HepG2 (cell line): ENCODE measurements around the gene THPO. TPM values are rescaled to one million over a fixed set of nuclear protein-coding genes. Genes with fewer than 3 reads are reported as not detected.
A peak's percentile ranks its signal among the peaks of the same experiment; 100 is the strongest.

Experiments
- ESRRA ChIP-seq: sonication (generic); formaldehyde crosslinking; IDR thresholded peaks from 2 replicates; pipeline ENCODE4 v1.5.1; 2020; ENCODE audit warnings: mild to moderate bottlenecking, low read depth, missing genetic modification reagents
- GABPB1 ChIP-seq: IDR thresholded peaks from 2 replicates; pipeline ENCODE4 v1.6.1; 2016; ENCODE audit warnings: mild to moderate bottlenecking, missing genetic modification reagents, moderate library complexity, missing compliant biosample characterization
- KAT7 ChIP-seq: IDR thresholded peaks from 2 replicates; pipeline ENCODE4 v1.6.1; 2018; ENCODE audit warnings: borderline replicate concordance, missing compliant biosample characterization
- KDM5B ChIP-seq: sonication (generic); formaldehyde crosslinking; IDR thresholded peaks from 2 replicates; pipeline ENCODE4 v1.4.0; 2020; ENCODE audit warnings: missing genetic modification reagents, mild to moderate bottlenecking, borderline replicate concordance
- PHF8 ChIP-seq: sonication (generic); formaldehyde crosslinking; IDR thresholded peaks from 2 replicates; pipeline ENCODE4 v1.5.0; 2020; ENCODE audit warnings: missing genetic modification reagents
- TAF1 ChIP-seq: sonication (generic); formaldehyde crosslinking; IDR thresholded peaks from 2 replicates; pipeline ENCODE4 v1.4.0; 2020; ENCODE audit warnings: missing genetic modification reagents
- THAP11 ChIP-seq: IDR thresholded peaks from 2 replicates; pipeline ENCODE4 v1.6.1; 2016; ENCODE audit warnings: missing biosample characterization, missing genetic modification reagents
- ZBTB7B ChIP-seq: sonication (generic); formaldehyde crosslinking; IDR thresholded peaks from 2 replicates; pipeline ENCODE4 v1.4.0; 2020; ENCODE audit warnings: missing genetic modification reagents
- ZNF687 ChIP-seq: sonication (generic); formaldehyde crosslinking; IDR thresholded peaks from 2 replicates; pipeline ENCODE4 v1.5.1; 2020; ENCODE audit warnings: mild to moderate bottlenecking, missing genetic modification reagents, moderate library complexity
- polyA plus RNA-seq, 8 experiments: library from polyadenylated mRNA; depleted of rRNA in 3 of 8; stranded (reverse) in 7 of 8; unstranded in 1 of 8; fragments of >200 nt; fragmentation: Illumina TruSeq in 4 of 8; extraction: Trizol in 4 of 8; gene quantifications; 2 replicates each; pipeline versions ENCODE4 v1.2.1 to v1.2.3, GENCODE V29; 2011 to 2016; ENCODE audit warnings: low read depth in 4 of 8, missing spikeins in 1 of 8, mixed read lengths in 1 of 8; ENCODE audit not compliant: insufficient read depth in 1 of 8
- total RNA-seq, 5 experiments: library from RNA; depleted of rRNA; stranded (reverse); fragments of >200 nt; fragmentation: Illumina TruSeq; extraction: Trizol; gene quantifications; 2 replicates each; pipeline ENCODE4 v1.2.3, GENCODE V29; 2016; ENCODE audit warnings: low read depth in 1 of 5
- TF ChIP-seq, protein P1 (sequence below): sonication (generic); formaldehyde crosslinking; IDR thresholded peaks from 2 replicates; pipeline ENCODE4 v1.4.0; 2020; ENCODE audit warnings: low read depth, mild to moderate bottlenecking, missing genetic modification reagents
- TF ChIP-seq, protein P2 (sequence below): sonication (generic); formaldehyde crosslinking; IDR thresholded peaks from 2 replicates; pipeline ENCODE4 v1.4.0; 2020; ENCODE audit warnings: missing genetic modification reagents, mild to moderate bottlenecking, borderline replicate concordance
- TF ChIP-seq, protein P3 (sequence below): sonication (generic); formaldehyde crosslinking; IDR thresholded peaks from 2 replicates; pipeline ENCODE4 v1.8.1; 2023; ENCODE audit warnings: missing genetic modification reagents, mild to moderate bottlenecking, borderline replicate concordance

Gene THPO
- total and polyA plus RNA-seq, 2 of the 13 experiments (the other 11 are each of a cell fraction or from before 2014, with no cell fraction given), result 2.8 to 4.8 TPM

DNA sequence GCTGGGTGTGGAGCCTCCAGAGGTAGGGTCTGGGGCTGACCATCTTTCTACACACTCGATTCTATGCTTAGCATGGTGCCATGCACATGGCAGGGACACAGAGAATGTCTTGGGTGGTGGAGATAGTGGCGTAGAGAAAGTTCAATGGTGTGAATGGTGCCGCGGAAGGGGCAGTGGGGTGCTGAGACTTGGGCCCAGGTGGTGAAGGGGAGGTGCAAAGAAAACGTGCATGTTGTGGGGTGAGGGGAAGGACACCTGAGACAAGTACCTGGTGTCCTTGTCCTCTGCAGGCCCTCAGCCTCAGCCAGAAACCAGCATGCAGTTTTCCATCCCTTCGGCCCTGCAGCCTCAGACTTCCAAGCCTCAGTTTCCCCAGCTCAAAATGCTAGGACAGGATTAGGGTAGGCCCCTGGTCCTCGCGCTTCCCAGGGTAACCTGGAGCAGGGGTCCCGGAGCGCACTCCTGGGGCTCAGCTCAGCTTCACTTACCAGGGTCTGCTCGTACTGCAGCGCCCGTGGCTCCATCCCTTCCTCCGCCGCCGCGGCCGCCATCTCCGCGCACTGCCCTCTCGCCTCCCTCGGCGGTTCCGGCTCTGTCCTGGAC lies 17.0 kb downstream of the THPO start (continued):
- TF ChIP-seq, protein P1, sequence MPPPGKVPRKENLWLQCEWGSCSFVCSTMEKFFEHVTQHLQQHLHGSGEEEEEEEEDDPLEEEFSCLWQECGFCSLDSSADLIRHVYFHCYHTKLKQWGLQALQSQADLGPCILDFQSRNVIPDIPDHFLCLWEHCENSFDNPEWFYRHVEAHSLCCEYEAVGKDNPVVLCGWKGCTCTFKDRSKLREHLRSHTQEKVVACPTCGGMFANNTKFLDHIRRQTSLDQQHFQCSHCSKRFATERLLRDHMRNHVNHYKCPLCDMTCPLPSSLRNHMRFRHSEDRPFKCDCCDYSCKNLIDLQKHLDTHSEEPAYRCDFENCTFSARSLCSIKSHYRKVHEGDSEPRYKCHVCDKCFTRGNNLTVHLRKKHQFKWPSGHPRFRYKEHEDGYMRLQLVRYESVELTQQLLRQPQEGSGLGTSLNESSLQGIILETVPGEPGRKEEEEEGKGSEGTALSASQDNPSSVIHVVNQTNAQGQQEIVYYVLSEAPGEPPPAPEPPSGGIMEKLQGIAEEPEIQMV (CRISPR knock-in tag), result 0 out of 2 replicates have a peak, but pooled peaks have one; percentile 20
- TF ChIP-seq THAP11 (CRISPR knock-in tag), result 0 out of 2 replicates have a peak, but pooled peaks have one; percentile 5
- peak; percentile 85; the same call in 1 of the 2 replicates for TF ChIP-seq TAF1 (CRISPR knock-in tag)
- TF ChIP-seq ZBTB7B (CRISPR knock-in tag), result peak; percentile 12; the same call in 1 of the 2 replicates
- TF ChIP-seq, protein P2, sequence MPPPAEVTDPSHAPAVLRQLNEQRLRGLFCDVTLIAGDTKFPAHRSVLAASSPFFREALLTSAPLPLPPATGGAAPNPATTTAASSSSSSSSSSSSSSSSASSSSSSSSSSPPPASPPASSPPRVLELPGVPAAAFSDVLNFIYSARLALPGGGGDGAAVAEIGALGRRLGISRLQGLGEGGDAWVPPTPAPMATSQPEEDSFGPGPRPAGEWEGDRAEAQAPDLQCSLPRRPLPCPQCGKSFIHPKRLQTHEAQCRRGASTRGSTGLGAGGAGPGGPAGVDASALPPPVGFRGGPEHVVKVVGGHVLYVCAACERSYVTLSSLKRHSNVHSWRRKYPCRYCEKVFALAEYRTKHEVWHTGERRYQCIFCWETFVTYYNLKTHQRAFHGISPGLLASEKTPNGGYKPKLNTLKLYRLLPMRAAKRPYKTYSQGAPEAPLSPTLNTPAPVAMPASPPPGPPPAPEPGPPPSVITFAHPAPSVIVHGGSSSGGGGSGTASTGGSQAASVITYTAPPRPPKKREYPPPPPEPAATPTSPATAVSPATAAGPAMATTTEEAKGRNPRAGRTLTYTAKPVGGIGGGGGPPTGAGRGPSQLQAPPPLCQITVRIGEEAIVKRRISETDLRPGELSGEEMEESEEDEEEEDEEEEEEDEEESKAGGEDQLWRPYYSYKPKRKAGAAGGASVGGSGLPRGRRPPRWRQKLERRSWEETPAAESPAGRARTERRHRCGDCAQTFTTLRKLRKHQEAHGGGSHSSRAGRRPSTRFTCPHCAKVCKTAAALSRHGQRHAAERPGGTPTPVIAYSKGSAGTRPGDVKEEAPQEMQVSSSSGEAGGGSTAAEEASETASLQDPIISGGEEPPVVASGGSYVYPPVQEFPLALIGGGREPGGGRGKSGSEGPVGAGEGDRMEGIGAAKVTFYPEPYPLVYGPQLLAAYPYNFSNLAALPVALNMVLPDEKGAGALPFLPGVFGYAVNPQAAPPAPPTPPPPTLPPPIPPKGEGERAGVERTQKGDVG, result 0 out of 2 replicates have a peak, but pooled peaks have one; percentile 80
- TF ChIP-seq PHF8 (CRISPR knock-in tag), result peak; percentile 66; the same call in 1 of the 2 replicates
- peak; percentile 43; the same call in 1 of the 2 replicates for TF ChIP-seq KAT7 (CRISPR knock-in tag)
- TF ChIP-seq ZNF687 (CRISPR knock-in tag), result peak; percentile 63; the same call in 1 of the 2 replicates
- 0 out of 2 replicates have a peak, but pooled peaks have one; percentile 5 for TF ChIP-seq ESRRA (CRISPR knock-in tag)
- TF ChIP-seq GABPB1 (CRISPR knock-in tag), result peak; percentile 7; the same call in 1 of the 2 replicates
- peak; percentile 53; the same call in 1 of the 2 replicates for TF ChIP-seq KDM5B (CRISPR knock-in tag)
- TF ChIP-seq, protein P3, sequence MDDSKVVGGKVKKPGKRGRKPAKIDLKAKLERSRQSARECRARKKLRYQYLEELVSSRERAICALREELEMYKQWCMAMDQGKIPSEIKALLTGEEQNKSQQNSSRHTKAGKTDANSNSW, result 0 out of 2 replicates have a peak, but pooled peaks have one; percentile 67
